Aorta (tissue), 5 donors: ENCODE data around the gene USH2A. TPM values are rescaled to one million over a fixed set of nuclear protein-coding genes. Genes with fewer than 3 reads are reported as not detected.

Source experiments
- ATAC-seq: fragments of 200-7000 bp; cut with Tn5 transposase; one replicate; pipeline ENCODE4 v1.9.1; 2022; ENCODE audit warnings: moderate library complexity; ENCODE audit not compliant: low FRiP score
- DNase-seq, 2 donors: peaks; one replicate each; pipeline ENCODE4 v3.0.0-alpha.2; 2020
- H3K27ac ChIP-seq, 2 donors: one replicate each; pipeline ENCODE4 v1.5.1; 2013; ENCODE audit warnings: low read length in 2 of 2, mild to moderate bottlenecking in 2 of 2, moderate library complexity in 2 of 2, control low read depth in 1 of 2, inconsistent platforms in 1 of 2, low read depth in 1 of 2
- H3K27me3 ChIP-seq, 2 donors: one replicate each; pipeline ENCODE4 v1.6.1; 2013; ENCODE audit warnings: control low read depth in 1 of 2, low read length in 1 of 2, mild to moderate bottlenecking in 1 of 2, moderate library complexity in 1 of 2; ENCODE audit not compliant: insufficient read depth in 2 of 2, control insufficient read depth in 1 of 2
- H3K36me3 ChIP-seq, 2 donors: one replicate each; pipeline ENCODE4 v1.6.1; 2013; ENCODE audit warnings: control low read depth in 1 of 2, low read length in 1 of 2, mild to moderate bottlenecking in 1 of 2; ENCODE audit not compliant: insufficient read depth in 2 of 2, control insufficient read depth in 1 of 2
- H3K4me1 ChIP-seq, 2 donors: one replicate each; pipeline ENCODE4 v1.6.1; 2013; ENCODE audit warnings: low read length in 2 of 2, control low read depth in 1 of 2, mild to moderate bottlenecking in 1 of 2, moderate library complexity in 1 of 2; ENCODE audit not compliant: insufficient read depth in 2 of 2, control insufficient read depth in 1 of 2
- H3K4me3 ChIP-seq, 2 donors: one replicate each; pipeline ENCODE4 v1.5.1; 2013; ENCODE audit warnings: low read length in 2 of 2, control low read depth in 1 of 2, mild to moderate bottlenecking in 1 of 2
- H3K9me3 ChIP-seq: one replicate; pipeline ENCODE4 v1.6.1; 2013; ENCODE audit warnings: mild to moderate bottlenecking, low read length; ENCODE audit not compliant: control insufficient read depth
- WGBS, 2 donors: extraction: QIAGEN DNeasy Blood & Tissue Kit; methylation state at CpG; one replicate each; pipeline ENCODE4 v1.1.7; 2013; 5-methylcytosine and 5-hydroxymethylcytosine counted together
- intact Hi-C, 2 donors: fragments of 100-400 bp; cut with DNase I; formaldehyde crosslinking; loops; one replicate each; pipeline versions ENCODE4 v1.14.2 to v1.15.0; 2022
- polyA plus RNA-seq, 2 donors: library from polyadenylated mRNA; stranded (reverse); fragments of 200-250 nt; gene quantifications; one replicate each; pipeline ENCODE4 v1.2.3, GENCODE V29; 2013
- total RNA-seq, 2 donors: library from RNA; stranded (reverse); fragmentation: NEBNext Ultra II Directional; extraction: Animal tissue kit (Norgen Biotek cat#: 25700); gene quantifications; one replicate each; pipeline ENCODE4 v1.2.1, GENCODE V29; 2021
- donor health status: healthy with polysubstance abuse.
- donor health status: Bipolar disorder and iron deficiency.
- donor health status: DM: no; HTN: no; CAD: no.
- donor health status: DM: no; HTN: no; CAD: no.
- donor health status: DM: yes; HTN: yes; CAD: no.

USH2A gene
- total and polyA plus RNA-seq, 4 donors: 0.13 TPM; not detected in 3

GRCh38 chr1:215860833-215861232, 562.4 kb downstream of the USH2A start:
- Histone ChIP-seq H3K36me3 (no peaks in the 10 kb centered on the region), H3K27me3 (no peaks in the 10 kb centered on the region), H3K27ac (no peak overlapping the region), H3K4me1 (no peaks in the 10 kb centered on the region), H3K4me3 (no peak overlapping the region), H3K9me3 (no peaks in the 10 kb centered on the region)
- whole genome bisulfite sequencing, 2 donors: 72 to 80% methylated on average over 3 of the region's 3 CpGs
- ATAC-seq (no peak), DNase-seq (no peak)
- intact Hi-C loops: no loop called here

GRCh38 chr1:215857317-215857716, 565.9 kb downstream of the USH2A start:
- no peak for ATAC-seq
- intact Hi-C loops: no loop called here

GRCh38 chr1:215845234-215845891, 577.9 kb downstream of the USH2A start:
- ATAC-seq: no peak
- Histone ChIP-seq H3K4me1 (no peaks in the 10 kb centered on the region), H3K36me3 (no peaks in the 10 kb centered on the region), H3K9me3 (peaks cover 1% of the 10 kb centered on the region), H3K27ac (no peak overlapping the region), H3K27me3 (no peaks in the 10 kb centered on the region), H3K4me3 (no peak overlapping the region)
- intact Hi-C loops: no loop called here
- no peak for DNase-seq
- 58 to 61% methylated on average over 6 of the region's 6 CpGs for WGBS, 2 donors

More at GRCh38 chr1:215857317-215857716, 565.9 kb downstream of the USH2A start:
- Histone ChIP-seq H3K27me3 (no peaks in the 10 kb centered on the region), H3K4me3 (no peak overlapping the region), H3K9me3 (peaks cover 10% of the 10 kb centered on the region), H3K36me3 (no peaks in the 10 kb centered on the region), H3K27ac (no peak overlapping the region), H3K4me1 (no peaks in the 10 kb centered on the region)
- 28 to 86% methylated on average over 2 of the region's 2 CpGs for WGBS, 2 donors
- DNase-seq: no peak

- intact Hi-C loops: no loop called here
- 80 to 85% methylated on average over 2 of the region's 2 CpGs for WGBS, 2 donors
- peaks cover 1% of the 10 kb centered on the region for H3K9me3 ChIP-seq
- ATAC-seq (no peak), DNase-seq (no peak)
- H3K4me1 ChIP-seq: no peaks in the 10 kb centered on the region
- no peak overlapping the region for H3K4me3 ChIP-seq
- no peaks in the 10 kb centered on the region for H3K27me3 ChIP-seq
- H3K36me3 ChIP-seq: no peaks in the 10 kb centered on the region
- H3K27ac ChIP-seq: no peak overlapping the region
Observed at GRCh38 chr1:215844777-215845176, 578.5 kb downstream of the USH2A start.

- Histone ChIP-seq H3K4me1 (no peaks in the 10 kb centered on the region), H3K27ac (no peak overlapping the region), H3K27me3 (no peaks in the 10 kb centered on the region), H3K36me3 (no peaks in the 10 kb centered on the region), H3K9me3 (peaks cover 1% of the 10 kb centered on the region), H3K4me3 (no peak overlapping the region)
- no peak for DNase-seq
- no peak for ATAC-seq
- intact Hi-C loops: no loop called here
- WGBS, 2 donors: 68 to 72% methylated on average over 4 of the region's 4 CpGs
Observed at GRCh38 chr1:215844266-215844665, 579.0 kb downstream of the USH2A start.

- Histone ChIP-seq H3K27me3 (no peaks in the 10 kb centered on the region), H3K4me3 (no peak overlapping the region), H3K27ac (no peak overlapping the region), H3K36me3 (no peaks in the 10 kb centered on the region), H3K4me1 (no peaks in the 10 kb centered on the region), H3K9me3 (peaks cover 1% of the 10 kb centered on the region)
- no peak for DNase-seq
- WGBS, 2 donors: 63 to 95% methylated on average over 3 of the region's 3 CpGs
- no peak for ATAC-seq
- intact Hi-C loops: no loop called here
Observed at GRCh38 chr1:215842905-215843304, 580.3 kb downstream of the USH2A start.

- WGBS, 2 donors: 30 to 34% methylated on average over 2 of the region's 2 CpGs
- ATAC-seq: no peak
Observed at GRCh38 chr1:215835951-215836350, 587.3 kb downstream of the USH2A start.

GRCh38 chr1:215833941-215834729, 589.1 kb downstream of the USH2A start:
- Histone ChIP-seq H3K4me1 (no peaks in the 10 kb centered on the region), H3K4me3 (no peak overlapping the region), H3K36me3 (no peaks in the 10 kb centered on the region), H3K27ac (no peak overlapping the region), H3K9me3 (no peaks in the 10 kb centered on the region), H3K27me3 (no peaks in the 10 kb centered on the region)
- ATAC-seq: no peak
- intact Hi-C loops: no loop called here
- WGBS, 2 donors: 81 to 86% methylated on average over 3 of the region's 3 CpGs
- DNase-seq: no peak

More at GRCh38 chr1:215835951-215836350, 587.3 kb downstream of the USH2A start:
- no peaks in the 10 kb centered on the region for H3K9me3 ChIP-seq
- H3K36me3 ChIP-seq: no peaks in the 10 kb centered on the region
- intact Hi-C loops: no loop called here
- H3K4me3 ChIP-seq: no peak overlapping the region
- H3K27ac ChIP-seq: no peak overlapping the region
- no peak for DNase-seq
- no peaks in the 10 kb centered on the region for H3K4me1 ChIP-seq
- H3K27me3 ChIP-seq: no peaks in the 10 kb centered on the region
